HepG2 (cell line): ENCODE results near the gene MAP2K2. TPM values are rescaled to one million over a fixed set of nuclear protein-coding genes. Genes with fewer than 3 reads are reported as not detected.
A peak's percentile ranks its signal among the peaks of the same experiment; 100 is the strongest.

Experiments
- AGO2 ChIP-seq: fragments of 200-400 bp; formaldehyde crosslinking; optimal IDR thresholded peaks from 2 replicates; pipeline ENCODE3; 2017; ENCODE audit warnings: mild to moderate bottlenecking, low read depth, low read length, moderate library complexity
- ATRX ChIP-seq: sonication (generic); formaldehyde crosslinking; IDR thresholded peaks from 2 replicates; pipeline ENCODE4 v1.4.0; 2020; ENCODE audit warnings: missing genetic modification reagents, borderline replicate concordance
- HMG20B ChIP-seq: conservative IDR thresholded peaks from 2 replicates; pipeline ENCODE4 v1.6.1; 2016; ENCODE audit warnings: missing genetic modification reagents, missing compliant biosample characterization
- NFKB2 ChIP-seq: sonication (generic); formaldehyde crosslinking; IDR thresholded peaks from 2 replicates; pipeline ENCODE4 v1.4.0; 2020; ENCODE audit warnings: missing genetic modification reagents, borderline replicate concordance
- ZFP90 ChIP-seq: sonication (generic); formaldehyde crosslinking; IDR thresholded peaks from 2 replicates; pipeline ENCODE4 v1.8.0; 2022; ENCODE audit warnings: missing genetic modification reagents, mild to moderate bottlenecking, inconsistent platforms, borderline replicate concordance
- ZFYVE20 ChIP-seq: sonication (generic); formaldehyde crosslinking; IDR thresholded peaks from 2 replicates; pipeline ENCODE4 v1.8.0; 2023; ENCODE audit warnings: low read depth, mild to moderate bottlenecking, moderate library complexity, missing genetic modification reagents, borderline replicate concordance
- ZNF326 ChIP-seq: sonication (generic); formaldehyde crosslinking; IDR thresholded peaks from 2 replicates; pipeline ENCODE4 v1.4.0; 2020; ENCODE audit warnings: missing genetic modification reagents, borderline replicate concordance
- ZNF615 ChIP-seq: sonication (generic); formaldehyde crosslinking; IDR thresholded peaks from 2 replicates; pipeline ENCODE4 v1.5.0; 2020; ENCODE audit warnings: mild to moderate bottlenecking, missing genetic modification reagents, borderline replicate concordance
- ZNF672 ChIP-seq: sonication (generic); formaldehyde crosslinking; IDR thresholded peaks from 2 replicates; pipeline ENCODE4 v1.8.1; 2022; ENCODE audit warnings: missing genetic modification reagents
- polyA plus RNA-seq, 8 experiments: library from polyadenylated mRNA; depleted of rRNA in 3 of 8; stranded (reverse) in 7 of 8; unstranded in 1 of 8; fragments of >200 nt; fragmentation: Illumina TruSeq in 4 of 8; extraction: Trizol in 4 of 8; gene quantifications; 2 replicates each; pipeline versions ENCODE4 v1.2.1 to v1.2.3, GENCODE V29; 2011 to 2016; ENCODE audit warnings: low read depth in 4 of 8, missing spikeins in 1 of 8, mixed read lengths in 1 of 8; ENCODE audit not compliant: insufficient read depth in 1 of 8
- total RNA-seq, 5 experiments: library from RNA; depleted of rRNA; stranded (reverse); fragments of >200 nt; fragmentation: Illumina TruSeq; extraction: Trizol; gene quantifications; 2 replicates each; pipeline ENCODE4 v1.2.3, GENCODE V29; 2016; ENCODE audit warnings: low read depth in 1 of 5
- TF ChIP-seq, protein P1 (sequence below): sonication (generic); formaldehyde crosslinking; IDR thresholded peaks from 2 replicates; pipeline ENCODE4 v1.5.1; 2020; ENCODE audit warnings: missing genetic modification reagents, mild to moderate bottlenecking, borderline replicate concordance
- TF ChIP-seq, protein P2 (sequence below): sonication (generic); formaldehyde crosslinking; IDR thresholded peaks from 2 replicates; pipeline ENCODE4 v1.8.1; 2023; ENCODE audit warnings: mild to moderate bottlenecking, missing genetic modification reagents
- TF ChIP-seq, protein P3 (sequence below): sonication (generic); formaldehyde crosslinking; IDR thresholded peaks from 2 replicates; pipeline ENCODE4 v1.5.0; 2020; ENCODE audit warnings: mild to moderate bottlenecking, missing genetic modification reagents
- TF ChIP-seq, protein P4 (sequence below): sonication (generic); formaldehyde crosslinking; IDR thresholded peaks from 2 replicates; pipeline ENCODE4 v1.5.0; 2020; ENCODE audit warnings: mild to moderate bottlenecking, missing genetic modification reagents, borderline replicate concordance
- TF ChIP-seq, protein P5 (sequence below): sonication (generic); formaldehyde crosslinking; IDR thresholded peaks from 2 replicates; pipeline ENCODE4 v1.5.0; 2020; ENCODE audit warnings: missing genetic modification reagents

Gene MAP2K2
- total and polyA plus RNA-seq, 2 of the 13 experiments (the other 11 are each of a cell fraction or from before 2014, with no cell fraction given): 70.3 to 80.9 TPM

DNA sequence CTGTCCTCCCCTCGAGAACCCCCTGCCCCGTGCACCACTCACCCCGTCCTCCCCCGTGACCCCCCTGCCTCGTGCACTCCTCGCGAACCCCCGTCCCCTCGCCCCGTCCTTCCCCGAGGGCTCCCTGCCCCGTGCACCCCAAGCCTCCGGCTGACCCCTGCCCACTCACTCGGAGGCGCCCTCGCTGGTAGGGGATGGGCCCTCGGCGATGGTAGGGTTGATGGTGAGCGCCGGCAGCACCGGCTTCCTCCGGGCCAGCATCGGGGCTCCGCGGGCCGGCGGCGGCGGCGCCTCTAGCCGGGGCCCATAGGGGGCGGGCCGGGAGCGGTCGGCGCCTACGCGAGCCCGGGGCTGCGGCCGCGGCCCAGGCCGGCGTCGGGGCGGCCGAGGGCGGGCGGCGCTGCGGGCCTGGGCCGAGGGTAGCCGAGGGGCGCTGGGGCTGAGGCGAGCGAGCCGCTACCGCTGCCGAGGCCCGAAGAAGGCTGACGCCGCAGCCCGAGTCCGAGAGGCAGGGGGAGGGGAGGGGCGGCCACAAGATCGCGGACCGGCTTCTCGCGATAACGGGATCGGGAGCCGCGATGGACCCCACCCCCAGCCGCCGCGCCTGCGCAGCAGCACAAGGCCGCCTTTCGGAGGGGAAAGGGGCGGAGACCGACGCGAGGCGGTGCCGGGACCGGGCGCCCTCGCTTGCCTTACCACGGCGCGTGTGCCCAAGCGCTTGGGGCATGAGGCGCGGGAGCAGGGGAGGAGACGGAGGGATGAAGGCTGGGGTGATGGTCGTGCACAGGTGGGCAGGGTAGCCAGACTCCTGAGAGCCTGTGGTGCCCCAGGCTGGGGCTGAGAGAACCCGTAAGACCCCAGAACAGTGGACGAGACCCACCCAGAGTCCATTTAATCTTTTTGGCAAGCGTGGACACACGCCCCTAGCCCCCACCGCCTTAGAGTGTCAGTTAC is at the start of gene MAP2K2 (continued):
- TF ChIP-seq, protein P1, sequence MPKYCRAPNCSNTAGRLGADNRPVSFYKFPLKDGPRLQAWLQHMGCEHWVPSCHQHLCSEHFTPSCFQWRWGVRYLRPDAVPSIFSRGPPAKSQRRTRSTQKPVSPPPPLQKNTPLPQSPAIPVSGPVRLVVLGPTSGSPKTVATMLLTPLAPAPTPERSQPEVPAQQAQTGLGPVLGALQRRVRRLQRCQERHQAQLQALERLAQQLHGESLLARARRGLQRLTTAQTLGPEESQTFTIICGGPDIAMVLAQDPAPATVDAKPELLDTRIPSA: no peak
- TF ChIP-seq, protein P2, sequence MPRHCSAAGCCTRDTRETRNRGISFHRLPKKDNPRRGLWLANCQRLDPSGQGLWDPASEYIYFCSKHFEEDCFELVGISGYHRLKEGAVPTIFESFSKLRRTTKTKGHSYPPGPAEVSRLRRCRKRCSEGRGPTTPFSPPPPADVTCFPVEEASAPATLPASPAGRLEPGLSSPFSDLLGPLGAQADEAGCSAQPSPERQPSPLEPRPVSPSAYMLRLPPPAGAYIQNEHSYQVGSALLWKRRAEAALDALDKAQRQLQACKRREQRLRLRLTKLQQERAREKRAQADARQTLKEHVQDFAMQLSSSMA: 0 out of 2 replicates have a peak, but pooled peaks have one; percentile 38
- TF ChIP-seq AGO2 (no peak), NFKB2 (CRISPR knock-in tag) (peak; percentile 96), ZNF326 (CRISPR knock-in tag) (no peak), ATRX (CRISPR knock-in tag) (no peak), ZNF672 (0 out of 2 replicates have a peak, but pooled peaks have one; percentile 51), ZFP90 (CRISPR knock-in tag) (peak; percentile 79; the same call in 1 of the 2 replicates), ZFYVE20 (CRISPR knock-in tag) (no peak), HMG20B (no peak), ZNF615 (CRISPR knock-in tag) (no peak)
- TF ChIP-seq, protein P3, sequence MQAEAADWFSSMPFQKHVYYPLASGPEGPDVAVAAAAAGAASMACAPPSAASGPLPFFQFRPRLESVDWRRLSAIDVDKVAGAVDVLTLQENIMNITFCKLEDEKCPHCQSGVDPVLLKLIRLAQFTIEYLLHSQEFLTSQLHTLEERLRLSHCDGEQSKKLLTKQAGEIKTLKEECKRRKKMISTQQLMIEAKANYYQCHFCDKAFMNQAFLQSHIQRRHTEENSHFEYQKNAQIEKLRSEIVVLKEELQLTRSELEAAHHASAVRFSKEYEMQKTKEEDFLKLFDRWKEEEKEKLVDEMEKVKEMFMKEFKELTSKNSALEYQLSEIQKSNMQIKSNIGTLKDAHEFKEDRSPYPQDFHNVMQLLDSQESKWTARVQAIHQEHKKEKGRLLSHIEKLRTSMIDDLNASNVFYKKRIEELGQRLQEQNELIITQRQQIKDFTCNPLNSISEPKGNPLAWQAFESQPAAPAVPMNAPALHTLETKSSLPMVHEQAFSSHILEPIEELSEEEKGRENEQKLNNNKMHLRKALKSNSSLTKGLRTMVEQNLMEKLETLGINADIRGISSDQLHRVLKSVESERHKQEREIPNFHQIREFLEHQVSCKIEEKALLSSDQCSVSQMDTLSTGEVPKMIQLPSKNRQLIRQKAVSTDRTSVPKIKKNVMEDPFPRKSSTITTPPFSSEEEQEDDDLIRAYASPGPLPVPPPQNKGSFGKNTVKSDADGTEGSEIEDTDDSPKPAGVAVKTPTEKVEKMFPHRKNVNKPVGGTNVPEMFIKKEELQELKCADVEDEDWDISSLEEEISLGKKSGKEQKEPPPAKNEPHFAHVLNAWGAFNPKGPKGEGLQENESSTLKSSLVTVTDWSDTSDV (CRISPR knock-in tag): 0 out of 2 replicates have a peak, but pooled peaks have one; percentile 58
- TF ChIP-seq, protein P4, sequence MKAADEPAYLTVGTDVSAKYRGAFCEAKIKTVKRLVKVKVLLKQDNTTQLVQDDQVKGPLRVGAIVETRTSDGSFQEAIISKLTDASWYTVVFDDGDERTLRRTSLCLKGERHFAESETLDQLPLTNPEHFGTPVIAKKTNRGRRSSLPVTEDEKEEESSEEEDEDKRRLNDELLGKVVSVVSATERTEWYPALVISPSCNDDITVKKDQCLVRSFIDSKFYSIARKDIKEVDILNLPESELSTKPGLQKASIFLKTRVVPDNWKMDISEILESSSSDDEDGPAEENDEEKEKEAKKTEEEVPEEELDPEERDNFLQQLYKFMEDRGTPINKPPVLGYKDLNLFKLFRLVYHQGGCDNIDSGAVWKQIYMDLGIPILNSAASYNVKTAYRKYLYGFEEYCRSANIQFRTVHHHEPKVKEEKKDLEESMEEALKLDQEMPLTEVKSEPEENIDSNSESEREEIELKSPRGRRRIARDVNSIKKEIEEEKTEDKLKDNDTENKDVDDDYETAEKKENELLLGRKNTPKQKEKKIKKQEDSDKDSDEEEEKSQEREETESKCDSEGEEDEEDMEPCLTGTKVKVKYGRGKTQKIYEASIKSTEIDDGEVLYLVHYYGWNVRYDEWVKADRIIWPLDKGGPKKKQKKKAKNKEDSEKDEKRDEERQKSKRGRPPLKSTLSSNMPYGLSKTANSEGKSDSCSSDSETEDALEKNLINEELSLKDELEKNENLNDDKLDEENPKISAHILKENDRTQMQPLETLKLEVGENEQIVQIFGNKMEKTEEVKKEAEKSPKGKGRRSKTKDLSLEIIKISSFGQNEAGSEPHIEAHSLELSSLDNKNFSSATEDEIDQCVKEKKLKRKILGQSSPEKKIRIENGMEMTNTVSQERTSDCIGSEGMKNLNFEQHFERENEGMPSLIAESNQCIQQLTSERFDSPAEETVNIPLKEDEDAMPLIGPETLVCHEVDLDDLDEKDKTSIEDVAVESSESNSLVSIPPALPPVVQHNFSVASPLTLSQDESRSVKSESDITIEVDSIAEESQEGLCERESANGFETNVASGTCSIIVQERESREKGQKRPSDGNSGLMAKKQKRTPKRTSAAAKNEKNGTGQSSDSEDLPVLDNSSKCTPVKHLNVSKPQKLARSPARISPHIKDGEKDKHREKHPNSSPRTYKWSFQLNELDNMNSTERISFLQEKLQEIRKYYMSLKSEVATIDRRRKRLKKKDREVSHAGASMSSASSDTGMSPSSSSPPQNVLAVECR: peak; percentile 73
- TF ChIP-seq, protein P5, sequence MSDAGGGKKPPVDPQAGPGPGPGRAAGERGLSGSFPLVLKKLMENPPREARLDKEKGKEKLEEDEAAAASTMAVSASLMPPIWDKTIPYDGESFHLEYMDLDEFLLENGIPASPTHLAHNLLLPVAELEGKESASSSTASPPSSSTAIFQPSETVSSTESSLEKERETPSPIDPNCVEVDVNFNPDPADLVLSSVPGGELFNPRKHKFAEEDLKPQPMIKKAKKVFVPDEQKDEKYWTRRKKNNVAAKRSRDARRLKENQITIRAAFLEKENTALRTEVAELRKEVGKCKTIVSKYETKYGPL (CRISPR knock-in tag): no peak; the same call in 1 of the 2 replicates
